Gastroesophageal sphincter (tissue), 3 donors: Measurements from ENCODE around the gene TMOD4.
"Not testable (repeated sequence)": the region's sequence is repeated elsewhere in the genome, so short reads cannot be mapped to it uniquely, and the experiment has no call there.

ENCODE experiments used
- EP300 ChIP-seq: sonication (generic); formaldehyde crosslinking; IDR thresholded peaks from one replicate; pipeline ENCODE4 v1.6.1; 2017; ENCODE audit warnings: antibody characterized with exemption, mild to moderate bottlenecking
- POLR2A ChIP-seq, 2 donors: fragments of 450-650 bp; IDR thresholded peaks; one replicate each; pipeline ENCODE4 v1.6.1; 2017; ENCODE audit warnings: antibody characterized with exemption in 2 of 2, mild to moderate bottlenecking in 2 of 2, moderate library complexity in 1 of 2
- TF ChIP-seq, protein P1 (sequence below), 4 experiments: fragments of 200-600 bp in 2 of 4; fragments of 450-650 bp in 2 of 4; sonication (generic) in 1 of 4; IDR thresholded peaks; one replicate each; pipeline ENCODE4 v1.5.1; 2017 to 2019; ENCODE audit warnings: antibody characterized with exemption in 4 of 4, mild to moderate bottlenecking in 2 of 4, moderate library complexity in 2 of 4

DNA sequence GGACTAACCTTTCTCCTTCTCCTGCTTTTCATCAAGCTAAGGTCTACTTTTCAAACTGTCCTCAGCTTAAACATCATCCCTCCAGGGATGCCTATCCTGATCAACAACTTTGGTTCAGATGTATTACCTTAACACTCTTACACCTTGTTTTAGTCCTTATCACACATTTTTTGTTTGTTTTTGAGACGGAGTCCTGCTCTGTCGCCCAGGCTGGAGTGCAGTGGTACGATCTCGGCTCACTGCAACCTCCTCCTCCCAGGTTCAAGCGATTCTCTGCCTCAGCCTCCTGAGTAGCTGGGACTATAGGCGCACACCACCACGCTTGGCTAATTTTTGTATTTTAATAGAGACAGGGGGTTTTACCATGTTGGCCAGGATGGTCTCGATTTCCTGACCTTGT lies 12.9 kb upstream of the TMOD4 start:
- TF ChIP-seq, protein P1, sequence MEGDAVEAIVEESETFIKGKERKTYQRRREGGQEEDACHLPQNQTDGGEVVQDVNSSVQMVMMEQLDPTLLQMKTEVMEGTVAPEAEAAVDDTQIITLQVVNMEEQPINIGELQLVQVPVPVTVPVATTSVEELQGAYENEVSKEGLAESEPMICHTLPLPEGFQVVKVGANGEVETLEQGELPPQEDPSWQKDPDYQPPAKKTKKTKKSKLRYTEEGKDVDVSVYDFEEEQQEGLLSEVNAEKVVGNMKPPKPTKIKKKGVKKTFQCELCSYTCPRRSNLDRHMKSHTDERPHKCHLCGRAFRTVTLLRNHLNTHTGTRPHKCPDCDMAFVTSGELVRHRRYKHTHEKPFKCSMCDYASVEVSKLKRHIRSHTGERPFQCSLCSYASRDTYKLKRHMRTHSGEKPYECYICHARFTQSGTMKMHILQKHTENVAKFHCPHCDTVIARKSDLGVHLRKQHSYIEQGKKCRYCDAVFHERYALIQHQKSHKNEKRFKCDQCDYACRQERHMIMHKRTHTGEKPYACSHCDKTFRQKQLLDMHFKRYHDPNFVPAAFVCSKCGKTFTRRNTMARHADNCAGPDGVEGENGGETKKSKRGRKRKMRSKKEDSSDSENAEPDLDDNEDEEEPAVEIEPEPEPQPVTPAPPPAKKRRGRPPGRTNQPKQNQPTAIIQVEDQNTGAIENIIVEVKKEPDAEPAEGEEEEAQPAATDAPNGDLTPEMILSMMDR (IDR thresholded peaks at IDR 0.05) = not testable (repeated sequence)
- not testable (repeated sequence) for TF ChIP-seq EP300; POLR2A (IDR thresholded peaks at IDR 0.05)
